Activated gamma-delta T cell treated with Interleukin-2 at 50 U/mL for 16 hours (primary cell): ENCODE results near the gene DMRTC1.
"Not testable (repeated sequence)": the region's sequence is repeated elsewhere in the genome, so short reads cannot be mapped to it uniquely, and the experiment has no call there.

Experiments
- DNase-seq: peaks from one replicate; pipeline ENCODE4 v3.0.0-alpha.2; 2020

The DMRTC1 gene, protein sequence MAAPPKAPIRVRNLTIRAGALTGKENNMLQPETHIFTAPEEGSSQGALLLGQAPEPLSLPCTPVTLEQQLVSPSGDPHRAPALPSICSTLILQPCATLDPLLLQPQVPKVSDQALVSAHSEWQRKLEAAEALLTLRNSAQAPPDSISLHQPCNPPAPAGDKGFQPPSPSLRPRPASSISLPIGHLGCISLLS

DNA sequence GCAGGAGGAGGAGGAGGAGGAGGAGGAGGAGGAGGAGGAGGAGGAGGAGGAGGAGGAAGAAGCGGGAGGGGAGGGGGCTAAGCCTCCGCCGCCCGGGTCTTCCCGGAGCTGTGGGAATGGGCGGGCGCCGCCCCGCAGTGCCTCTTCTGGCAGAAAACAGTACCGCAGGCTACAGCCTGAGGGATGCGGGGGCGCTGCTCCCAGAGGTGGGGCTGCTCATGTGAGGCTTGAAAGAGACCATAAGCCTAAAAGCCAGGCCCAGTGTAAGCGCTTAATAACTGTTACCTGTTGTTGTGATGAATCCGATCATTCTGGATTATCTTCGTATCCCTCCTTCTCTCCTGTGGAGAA lies at the start of gene DMRTC1:
Gene DMRTC1 (minus strand): TSS at position 19 of the 351 bp plus-strand sequence. CDS start 68,143 bp downstream, outside the sequence.
- not testable (repeated sequence) for DNase-seq

DNA sequence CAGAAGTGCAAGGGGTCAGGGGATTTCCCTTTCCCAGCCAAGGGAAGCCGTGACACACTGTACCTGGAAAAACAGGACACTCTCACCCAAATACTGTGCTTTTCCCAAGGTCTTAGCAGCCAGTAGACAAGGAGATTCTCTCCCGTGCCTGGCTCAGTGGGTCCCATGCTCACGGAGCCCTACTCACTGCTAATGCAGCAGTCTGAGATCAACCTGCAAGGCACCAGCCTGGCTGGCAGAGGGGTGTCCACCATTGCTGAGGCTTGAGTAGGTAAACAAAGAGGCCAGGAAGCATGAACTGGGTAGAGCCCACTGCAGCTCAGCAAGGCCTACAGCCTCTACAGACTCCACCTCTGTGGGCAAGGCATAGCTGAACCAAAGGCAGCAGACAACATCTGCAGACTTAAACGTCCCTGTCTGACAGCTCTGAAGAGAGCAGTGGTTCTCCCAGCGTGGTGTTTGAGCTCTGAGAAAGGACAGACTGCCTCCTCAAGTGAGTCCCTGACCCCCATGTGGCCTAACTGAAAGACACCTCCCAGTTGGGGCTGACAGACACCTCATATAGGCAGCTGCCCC lies 37.3 kb upstream of the DMRTC1 start:
- not testable (repeated sequence) for DNase-seq

DNA sequence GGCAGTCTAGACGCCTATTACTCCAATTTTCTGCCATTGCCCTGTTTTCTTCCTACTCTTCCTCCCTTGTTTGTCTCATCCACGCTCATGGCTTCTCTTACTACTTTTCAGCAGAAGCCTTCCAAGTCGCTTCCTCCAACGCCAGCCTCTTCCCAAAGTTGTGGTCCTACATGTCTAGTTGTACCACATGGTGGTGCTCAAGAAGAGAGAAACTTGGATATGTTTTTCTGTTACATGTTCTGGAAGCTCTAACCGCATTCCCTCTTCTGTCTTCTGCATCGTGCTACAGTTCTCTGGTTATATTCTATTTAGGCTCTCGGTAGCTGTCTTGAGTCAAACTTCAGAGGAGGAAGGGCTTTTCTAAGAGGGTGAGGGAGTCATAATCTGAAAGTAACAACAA lies 31.2 kb upstream of the DMRTC1 start:
- not testable (repeated sequence) for DNase-seq

DNA sequence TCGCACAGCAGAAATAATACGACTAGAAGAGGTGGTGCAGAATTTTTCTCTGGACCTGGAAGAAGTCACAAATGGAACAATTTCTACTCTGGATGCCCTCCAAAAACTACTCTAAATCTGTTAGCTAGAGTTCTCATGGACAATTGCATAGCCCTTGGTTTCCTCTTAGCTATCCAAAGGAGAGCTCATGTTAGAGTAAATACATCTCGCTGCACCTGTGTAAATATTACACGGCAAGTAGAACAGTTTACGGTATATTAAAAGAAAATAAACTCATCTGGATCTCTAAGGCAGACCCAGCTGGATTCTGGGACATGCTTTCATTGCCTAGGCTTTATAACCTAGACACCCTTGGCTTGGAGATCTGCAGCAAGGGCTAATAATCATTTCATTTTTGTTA lies 28.2 kb upstream of the DMRTC1 start:
- not testable (repeated sequence) for DNase-seq

DNA sequence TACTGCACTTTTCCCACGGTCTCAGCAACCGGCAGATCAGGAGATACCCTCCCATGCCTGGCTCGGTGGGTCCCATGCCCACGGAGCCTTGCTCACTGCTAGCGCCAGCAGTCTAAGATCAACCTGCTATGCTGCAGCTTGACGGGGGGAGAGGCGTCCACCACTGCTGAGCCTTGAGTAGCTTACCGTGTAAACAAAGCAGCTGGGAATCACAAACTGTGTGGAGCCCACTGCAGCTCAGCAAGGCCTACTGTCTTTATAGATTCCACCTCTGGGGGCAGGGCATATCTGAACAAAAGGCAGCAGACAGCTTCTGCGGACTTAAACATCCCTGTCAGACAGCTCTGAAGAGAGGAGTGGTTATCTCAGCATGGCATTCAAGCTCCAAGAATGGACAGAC lies 16.3 kb upstream of the DMRTC1 start:
- not testable (repeated sequence) for DNase-seq

DNA sequence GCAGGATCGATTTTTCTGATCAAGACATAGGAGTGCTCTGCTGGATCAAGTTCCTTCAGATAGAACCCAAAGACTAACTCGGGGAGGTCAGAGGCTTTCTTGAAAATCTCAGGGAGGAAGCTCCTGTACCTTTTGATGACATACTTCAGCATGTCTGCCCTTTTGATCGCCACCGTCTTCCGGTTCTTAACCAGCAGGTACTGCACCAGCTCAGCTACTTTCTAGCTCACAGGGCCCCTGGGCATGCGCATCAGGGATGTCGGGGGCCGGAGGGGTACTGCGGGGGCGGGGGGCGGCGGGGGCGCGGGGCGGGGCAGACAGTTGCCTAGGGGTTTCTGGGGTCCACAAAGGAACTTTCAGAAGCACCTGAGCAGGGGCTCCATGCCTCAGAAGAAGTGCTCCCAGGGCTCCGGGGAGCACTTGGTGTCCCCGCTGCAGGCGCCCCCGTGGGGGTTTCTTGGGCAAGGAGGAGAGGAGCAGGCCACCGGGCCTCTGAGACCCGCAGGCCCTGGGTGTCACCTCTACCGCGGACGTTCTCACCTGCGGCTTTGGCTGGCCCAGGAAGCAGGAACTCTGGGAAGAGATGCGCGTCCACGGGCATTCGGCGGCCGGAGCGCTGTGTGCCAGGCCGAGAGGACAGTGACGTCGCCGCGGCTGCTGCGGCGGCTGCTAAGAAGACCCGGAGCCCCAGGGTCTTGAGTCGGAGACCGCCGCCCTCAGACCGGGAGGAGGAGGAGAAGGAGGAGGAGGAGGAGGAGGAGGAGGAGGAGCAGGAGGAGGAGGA lies 410 bp downstream of the DMRTC1 start:
- DNase-seq, result not testable (repeated sequence)

DNA sequence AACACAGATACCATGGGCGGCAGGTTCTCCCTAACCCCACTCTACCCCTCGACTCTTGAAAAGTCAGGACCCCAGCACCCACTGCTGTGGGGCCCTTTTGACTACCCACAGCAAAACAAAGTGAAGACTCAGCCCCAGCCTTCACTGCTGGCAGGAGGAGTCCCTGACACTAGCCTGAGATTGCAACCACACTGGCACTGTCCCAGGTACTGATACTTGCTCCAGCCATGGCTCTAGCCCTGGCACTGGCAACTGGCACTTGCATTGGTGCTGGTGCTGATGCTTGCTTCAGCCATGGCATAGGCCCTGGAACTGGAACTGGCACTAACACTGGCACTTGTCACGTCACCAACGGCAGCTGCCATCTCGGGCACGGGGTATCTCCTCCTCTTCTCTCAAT lies 1.4 kb downstream of the DMRTC1 start:
- not testable (repeated sequence) for DNase-seq

DNA sequence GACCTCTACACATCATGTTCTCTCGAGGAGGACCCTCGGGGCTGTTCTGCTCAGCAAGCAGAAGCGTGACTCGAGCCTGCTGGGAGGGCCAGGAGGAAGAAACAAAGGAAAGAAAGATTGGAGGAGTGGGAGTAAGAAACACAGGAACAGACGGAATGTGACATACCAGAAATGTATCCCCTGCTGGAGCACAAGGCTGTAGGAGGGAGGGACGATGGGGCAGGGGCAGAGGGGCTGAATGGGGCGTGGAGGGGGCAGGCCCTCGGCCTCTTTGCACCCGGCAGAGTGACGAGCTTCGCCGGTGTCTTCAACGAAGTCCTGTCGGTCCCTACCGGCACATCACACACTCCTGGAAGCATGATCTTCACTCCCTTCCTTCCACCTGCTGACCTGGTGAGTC lies 5.7 kb downstream of the DMRTC1 start, which contains the start of gene FAM236A:
Gene FAM236A (plus strand): TSS at position 301 of the 400 bp plus-strand sequence. CDS start 57 bp downstream, at position 358.
- not testable (repeated sequence) for DNase-seq

DNA sequence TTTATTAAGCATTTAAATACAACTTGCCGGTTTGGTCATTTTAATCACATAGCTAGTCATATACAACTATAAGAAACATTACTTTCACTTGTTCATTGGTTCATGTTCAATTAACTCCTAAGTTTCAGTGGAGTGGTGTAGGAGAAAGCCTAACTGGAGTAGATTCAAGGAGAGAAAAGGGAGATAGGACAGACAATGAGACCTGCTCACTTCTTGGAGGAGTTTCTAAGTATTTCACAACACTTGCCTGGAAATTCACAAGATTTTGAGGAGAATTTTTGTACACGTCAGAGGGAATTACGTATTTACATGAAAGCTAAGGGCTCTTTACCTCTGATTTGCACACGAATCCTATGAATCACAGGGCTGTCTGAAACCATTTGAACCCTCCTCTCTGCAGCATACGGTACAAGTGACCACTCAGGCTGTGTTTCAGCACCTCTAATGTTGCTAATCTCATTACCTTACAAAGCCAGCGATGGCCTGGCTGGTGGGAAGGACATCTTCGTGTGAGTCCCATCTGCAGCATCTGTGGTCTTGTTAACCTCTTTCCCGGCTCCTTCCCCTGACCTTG lies 6.7 kb downstream of the DMRTC1 start:
- DNase-seq, result not testable (repeated sequence)

DNA sequence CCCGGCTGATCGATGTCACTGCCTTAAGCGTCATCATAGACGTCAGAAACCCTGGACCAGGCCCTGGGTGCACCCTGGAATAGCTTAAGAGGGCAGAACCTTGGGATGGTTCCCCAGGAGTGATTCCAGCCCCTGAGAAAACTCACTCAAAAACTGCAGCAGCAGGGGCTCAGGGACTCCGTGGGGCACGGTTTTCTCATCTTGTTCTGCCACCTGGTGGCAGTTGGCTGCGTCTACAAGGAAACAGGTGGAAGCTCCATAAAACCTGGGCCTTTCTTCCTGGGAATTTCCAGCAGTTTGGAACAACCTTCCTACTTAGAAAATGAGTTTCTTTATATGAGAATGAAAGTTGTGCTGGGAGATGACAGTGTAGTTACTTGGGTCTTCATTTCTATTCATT lies 7.2 kb downstream of the DMRTC1 start:
- DNase-seq, result not testable (repeated sequence)

DNA sequence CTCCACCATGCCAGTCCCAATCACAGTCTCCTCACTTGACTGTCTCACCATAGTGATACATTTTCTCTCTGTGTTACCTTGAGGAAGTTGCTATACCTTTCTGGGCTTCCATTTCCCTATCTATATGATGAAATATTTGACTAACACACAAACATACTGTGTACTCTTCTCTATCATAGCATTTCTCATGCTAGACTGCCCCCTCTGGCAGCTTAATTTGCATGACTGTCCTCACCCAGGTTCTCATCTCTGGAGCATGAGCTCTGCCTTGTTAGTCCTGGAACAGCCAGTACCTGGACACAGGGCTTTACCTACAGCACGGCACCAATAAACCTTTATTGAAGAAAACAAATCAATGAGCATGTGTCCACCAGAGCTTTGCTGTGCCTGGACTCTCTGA lies 11.4 kb downstream of the DMRTC1 start:
- not testable (repeated sequence) for DNase-seq

DNA sequence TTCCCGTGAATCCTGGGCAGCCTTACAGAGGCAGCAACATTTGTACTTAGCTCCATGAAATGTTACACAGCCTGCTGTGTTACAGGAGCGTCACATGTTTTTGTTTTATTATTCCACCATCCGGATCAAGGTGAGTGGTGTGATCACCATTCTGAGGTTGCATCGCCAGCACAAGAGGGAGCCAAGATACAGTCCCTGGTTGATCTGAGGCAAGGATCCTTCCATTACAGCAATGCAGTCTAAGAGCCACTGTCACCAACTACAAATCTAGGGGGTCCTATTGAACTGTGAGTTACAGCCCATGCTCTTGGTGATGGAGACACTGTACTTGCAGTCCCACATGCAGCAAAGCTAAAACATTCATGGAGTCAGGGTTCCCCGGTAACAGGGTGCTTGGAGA lies 27.5 kb downstream of the DMRTC1 start:
- DNase-seq, result not testable (repeated sequence)

DNA sequence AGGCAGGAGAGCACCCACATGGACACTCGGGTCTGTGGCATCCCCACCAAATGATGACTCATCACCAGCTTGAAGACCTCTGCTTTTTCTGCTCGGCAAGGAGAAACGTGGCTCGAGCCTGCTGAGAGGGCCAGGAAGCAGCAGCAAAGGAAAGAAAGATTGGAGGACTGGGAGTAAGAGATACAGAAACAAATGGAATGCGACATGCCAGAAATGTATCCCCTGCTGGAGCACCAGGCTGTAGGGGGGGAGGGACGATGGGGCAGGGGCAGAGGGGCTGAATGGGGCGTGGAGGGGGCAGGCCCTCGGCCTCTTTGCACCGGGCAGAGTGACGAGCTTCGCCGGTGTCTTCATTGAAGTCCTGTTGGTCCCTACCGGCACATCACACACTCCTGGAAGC lies 31.3 kb downstream of the DMRTC1 start, which contains the start of gene FAM236C:
Gene FAM236C (plus strand): TSS at position 301 of the 400 bp plus-strand sequence. CDS start 100 bp downstream, outside the sequence.
- DNase-seq, result not testable (repeated sequence)

DNA sequence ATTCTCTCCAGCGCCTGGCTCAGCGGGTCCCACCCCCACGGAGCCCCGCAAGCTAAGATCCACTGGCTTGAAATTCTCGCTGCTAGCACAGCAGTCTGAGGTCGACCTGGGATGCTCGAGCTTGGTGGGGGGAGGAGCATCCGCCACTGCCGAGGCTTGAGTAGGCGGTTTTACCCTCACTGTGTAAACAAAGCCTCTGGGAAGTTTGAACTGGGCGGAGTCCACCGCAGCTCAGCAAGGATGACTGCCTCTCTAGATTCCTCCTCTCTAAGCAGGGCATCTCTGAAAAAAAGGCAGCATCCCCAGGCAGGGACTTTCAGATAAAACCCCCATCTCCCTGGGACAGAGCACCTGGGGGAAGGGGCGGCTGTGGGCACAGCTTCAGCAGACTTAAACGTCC lies 53.9 kb downstream of the DMRTC1 start:
- not testable (repeated sequence) for DNase-seq

DNA sequence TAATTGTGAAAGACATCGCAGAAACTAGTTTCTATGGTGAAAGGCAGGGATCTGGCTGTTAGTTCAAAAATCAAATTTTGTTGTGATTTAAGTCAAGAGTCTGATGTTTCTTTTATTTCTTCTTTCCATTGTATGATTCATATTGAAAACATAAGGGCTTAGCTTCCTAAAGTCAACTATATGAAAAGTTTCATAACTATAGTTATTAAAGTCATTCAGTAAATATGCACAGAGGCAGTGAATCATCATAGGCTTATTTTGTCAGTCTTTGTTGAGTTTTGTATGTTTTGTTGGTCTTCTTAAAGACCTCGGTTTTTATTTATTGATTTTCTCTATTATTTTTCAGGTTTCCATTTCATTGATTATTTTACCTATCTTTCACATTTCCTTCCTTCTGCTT lies 60.7 kb downstream of the DMRTC1 start:
- DNase-seq, result not testable (repeated sequence)

DNA sequence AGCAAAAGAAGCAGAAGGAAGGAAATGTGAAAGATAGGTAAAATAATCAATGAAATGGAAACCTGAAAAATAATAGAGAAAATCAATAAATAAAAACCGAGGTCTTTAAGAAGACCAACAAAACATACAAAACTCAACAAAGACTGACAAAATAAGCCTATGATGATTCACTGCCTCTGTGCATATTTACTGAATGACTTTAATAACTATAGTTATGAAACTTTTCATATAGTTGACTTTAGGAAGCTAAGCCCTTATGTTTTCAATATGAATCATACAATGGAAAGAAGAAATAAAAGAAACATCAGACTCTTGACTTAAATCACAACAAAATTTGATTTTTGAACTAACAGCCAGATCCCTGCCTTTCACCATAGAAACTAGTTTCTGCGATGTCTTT lies 106.1 kb downstream of the DMRTC1 start:
- DNase-seq, result not testable (repeated sequence)

DNA sequence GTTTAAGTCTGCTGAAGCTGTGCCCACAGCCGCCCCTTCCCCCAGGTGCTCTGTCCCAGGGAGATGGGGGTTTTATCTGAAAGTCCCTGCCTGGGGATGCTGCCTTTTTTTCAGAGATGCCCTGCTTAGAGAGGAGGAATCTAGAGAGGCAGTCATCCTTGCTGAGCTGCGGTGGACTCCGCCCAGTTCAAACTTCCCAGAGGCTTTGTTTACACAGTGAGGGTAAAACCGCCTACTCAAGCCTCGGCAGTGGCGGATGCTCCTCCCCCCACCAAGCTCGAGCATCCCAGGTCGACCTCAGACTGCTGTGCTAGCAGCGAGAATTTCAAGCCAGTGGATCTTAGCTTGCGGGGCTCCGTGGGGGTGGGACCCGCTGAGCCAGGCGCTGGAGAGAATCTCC lies 112.9 kb downstream of the DMRTC1 start:
- DNase-seq, result not testable (repeated sequence)
